A549 (cell line): Measurements from ENCODE around the gene SMIM35. TPM values are rescaled to one million over a fixed set of nuclear protein-coding genes. Genes with fewer than 3 reads are reported as not detected.

Source experiments
- ATAC-seq, 2 experiments: fragments of 200-7000 bp in 1 of 2; fragments of >200 bp in 1 of 2; cut with Nextera tagmentation in 1 of 2; cut with Tn5 transposase in 1 of 2; 3 replicates each; pipeline versions ENCODE4 v1.8.0 to v1.9.1; 2018 to 2020; ENCODE audit warnings: mild to moderate bottlenecking in 1 of 2, moderate library complexity in 1 of 2
- CTCF ChIA-PET: fragments of 300-600 bp; sonication (Branson Sonifier 250); formaldehyde crosslinking; extraction: SDS; loops from one replicate; lab custom pipeline; 2021; ENCODE audit warnings: antibody characterized with exemption, inconsistent platforms; lab: Yijun Ruan, JAX
- POLR2A ChIA-PET: fragments of 350-600 bp; formaldehyde crosslinking; extraction: SDS; loops from one replicate; lab custom pipeline; 2021; ENCODE audit warnings: antibody characterized with exemption, inconsistent platforms; lab: Yijun Ruan, JAX
- DNase-seq, 2 experiments: peaks; one replicate each; pipeline versions ENCODE4 v3.0.0 to v3.0.0-alpha.2; 2011 to 2016; ENCODE audit warnings: low read depth in 1 of 2, low spot score in 1 of 2
- FAIRE-seq: peaks from 2 replicates; lab custom pipeline; 2011; peaks lifted over from hg19 to GRCh38; lab: Jason Lieb, UNC
- H3K27ac ChIP-seq, 2 experiments: fragments of >200 bp; sonication (Bioruptor Twin); formaldehyde crosslinking; 3 replicates each; pipeline ENCODE4 v1.5.1; 2016 to 2017
- H3K4me1 ChIP-seq: fragments of >200 bp; sonication (Bioruptor Twin); formaldehyde crosslinking; 3 replicates; pipeline ENCODE4 v1.6.1; 2016
- H3K4me2 ChIP-seq: fragments of >200 bp; sonication (Bioruptor Twin); formaldehyde crosslinking; 3 replicates; pipeline ENCODE4 v1.6.1; 2016
- H3K4me3 ChIP-seq: fragments of >200 bp; sonication (Bioruptor Twin); formaldehyde crosslinking; 3 replicates; pipeline ENCODE4 v1.5.1; 2016
- H3K9me3 ChIP-seq: fragments of >200 bp; sonication (Bioruptor Twin); formaldehyde crosslinking; 3 replicates; pipeline ENCODE4 v1.6.1; 2016
- ATOH8 ChIP-seq: fragments of 250-450 bp; sonication (Bioruptor Pico); IDR thresholded peaks from 2 replicates; pipeline ENCODE4 v1.5.0; 2020; ENCODE audit warnings: low read depth, mild to moderate bottlenecking, moderate library complexity
- BCL3 ChIP-seq: fragments of >200 bp; sonication (Bioruptor Twin); formaldehyde crosslinking; IDR thresholded peaks from 3 replicates; pipeline ENCODE4 v1.6.1; 2016
- CBX2 ChIP-seq: fragments of 200-600 bp; sonication (generic); IDR thresholded peaks from 2 replicates; pipeline ENCODE4 v1.6.1; 2016; ENCODE audit warnings: low read depth, mild to moderate bottlenecking, borderline replicate concordance
- CBX8 ChIP-seq: fragments of 200-600 bp; sonication (generic); IDR thresholded peaks from 2 replicates; pipeline ENCODE4 v1.6.1; 2016
- CEBPB ChIP-seq, 2 experiments: fragments of >200 bp in 1 of 2; sonication (Bioruptor Twin) in 1 of 2; formaldehyde crosslinking in 1 of 2; IDR thresholded peaks; 2 replicates each; pipeline ENCODE4 v1.6.1; 2012 to 2016
- CHD4 ChIP-seq: fragments of 200-600 bp; sonication (generic); IDR thresholded peaks from 2 replicates; pipeline ENCODE4 v1.6.1; 2016; ENCODE audit warnings: antibody characterized with exemption, mild to moderate bottlenecking, borderline replicate concordance
- EHMT2 ChIP-seq: fragments of 200-600 bp; sonication (generic); IDR thresholded peaks from 2 replicates; pipeline ENCODE4 v1.6.1; 2016; ENCODE audit warnings: antibody characterized with exemption, low read depth, mild to moderate bottlenecking, moderate library complexity
- FOSB ChIP-seq: fragments of 250-450 bp; sonication (Bioruptor Pico); IDR thresholded peaks from 2 replicates; pipeline ENCODE4 v1.5.0; 2020; ENCODE audit warnings: mild to moderate bottlenecking, moderate library complexity
- FOXS1 ChIP-seq: fragments of 250-450 bp; sonication (Bioruptor Pico); IDR thresholded peaks from 2 replicates; pipeline ENCODE4 v1.5.0; 2020; ENCODE audit warnings: mild to moderate bottlenecking, moderate library complexity
- GATA3 ChIP-seq: IDR thresholded peaks from 2 replicates; pipeline ENCODE4 v1.6.1; 2012; ENCODE audit warnings: borderline replicate concordance
- HOXB5 ChIP-seq: fragments of 250-450 bp; sonication (Bioruptor Pico); IDR thresholded peaks from 2 replicates; pipeline ENCODE4 v1.5.0; 2020; ENCODE audit warnings: mild to moderate bottlenecking, moderate library complexity
- JUN ChIP-seq, 2 experiments: fragments of >200 bp; sonication (Bioruptor Twin); formaldehyde crosslinking; IDR thresholded peaks; 2 replicates in 1 of 2; 3 replicates in 1 of 2; pipeline ENCODE4 v1.6.1; 2016 to 2017
- KDM1A ChIP-seq: fragments of 200-600 bp; sonication (generic); IDR thresholded peaks from 2 replicates; pipeline ENCODE4 v1.6.1; 2016; ENCODE audit warnings: low read depth, mild to moderate bottlenecking
- KDM5A ChIP-seq: fragments of 200-600 bp; sonication (generic); IDR thresholded peaks from 2 replicates; pipeline ENCODE4 v1.6.1; 2016; ENCODE audit warnings: antibody characterized with exemption, mild to moderate bottlenecking
- MAZ ChIP-seq: fragments of 150-350 bp; IDR thresholded peaks from 2 replicates; pipeline ENCODE4 v1.6.1; 2014; ENCODE audit warnings: antibody characterized with exemption, low read depth, low read length, borderline replicate concordance
- POLR2A ChIP-seq: IDR thresholded peaks from 2 replicates; pipeline ENCODE4 v1.6.1; 2012; ENCODE audit warnings: mild to moderate bottlenecking, low read length
- POLR2AphosphoS2 ChIP-seq: conservative IDR thresholded peaks from 2 replicates; pipeline ENCODE4 v1.6.1; 2012; ENCODE audit warnings: low read length, improper control_type of control experiment, inconsistent platforms
- RAD21 ChIP-seq, 2 experiments: fragments of >200 bp in 1 of 2; sonication (Bioruptor Twin) in 1 of 2; formaldehyde crosslinking in 1 of 2; IDR thresholded peaks in 1 of 2; conservative IDR thresholded peaks in 1 of 2; 2 replicates in 1 of 2; 3 replicates in 1 of 2; pipeline ENCODE4 v1.6.1; 2012 to 2018; ENCODE audit warnings: inconsistent platforms in 1 of 2
- RCOR1 ChIP-seq: fragments of 150-350 bp; IDR thresholded peaks from 2 replicates; pipeline ENCODE4 v1.6.1; 2014; ENCODE audit warnings: antibody characterized with exemption, low read length, low read depth
- RFX5 ChIP-seq: fragments of 450-650 bp; IDR thresholded peaks from 2 replicates; pipeline ENCODE4 v1.7.1; 2014; ENCODE audit warnings: antibody characterized with exemption, mild to moderate bottlenecking, moderate library complexity
- RNF2 ChIP-seq: fragments of 200-600 bp; sonication (generic); IDR thresholded peaks from 2 replicates; pipeline ENCODE4 v1.6.1; 2016; ENCODE audit warnings: low read depth, mild to moderate bottlenecking, antibody characterized with exemption, moderate library complexity, borderline replicate concordance
- TFCP2L1 ChIP-seq: fragments of 250-450 bp; sonication (Bioruptor Pico); IDR thresholded peaks from 2 replicates; pipeline ENCODE4 v1.5.0; 2021; ENCODE audit warnings: mild to moderate bottlenecking
- TP53 ChIP-seq: fragments of 250-450 bp; sonication (Bioruptor Pico); IDR thresholded peaks from 2 replicates; pipeline ENCODE4 v1.5.0; 2021; ENCODE audit warnings: mild to moderate bottlenecking, moderate library complexity
- ZC3H11A ChIP-seq: fragments of 450-650 bp; IDR thresholded peaks from 2 replicates; pipeline ENCODE4 v1.6.1; 2014; ENCODE audit warnings: antibody characterized with exemption, mild to moderate bottlenecking
- ZSCAN20 ChIP-seq: fragments of 250-450 bp; sonication (Bioruptor Pico); IDR thresholded peaks from 2 replicates; pipeline ENCODE4 v1.8.0; 2022; ENCODE audit warnings: mild to moderate bottlenecking, moderate library complexity
- WGBS: methylation state at CpG from one replicate; pipeline ENCODE4 v1.1.6; 2017; ENCODE audit errors: missing lambda C conversion rate; 5-methylcytosine and 5-hydroxymethylcytosine counted together
- polyA plus RNA-seq, 4 experiments: library from polyadenylated mRNA; depleted of rRNA in 3 of 4; stranded (reverse); fragments of >200 nt; fragmentation: RNase III in 1 of 4; extraction: RNeasy Plus Mini Kit Qiagen cat#74134 plus additional on column Dnase treatment in 1 of 4; gene quantifications; 2 replicates in 3 of 4; 3 replicates in 1 of 4; pipeline ENCODE4 v1.2.3, GENCODE V29; 2011 to 2017
- TF ChIP-seq, protein P1 (sequence below): fragments of 150-350 bp; IDR thresholded peaks from 2 replicates; pipeline ENCODE4 v1.6.1; 2014; ENCODE audit warnings: low read depth, mild to moderate bottlenecking, low read length
- TF ChIP-seq, protein P2 (sequence below): fragments of >200 bp; sonication (Bioruptor Twin); formaldehyde crosslinking; IDR thresholded peaks from 3 replicates; pipeline ENCODE4 v1.5.1; 2016

The SMIM35 gene
- polyA plus RNA-seq, 2 of the 4 experiments (the other 2 are of a cell fraction), result not detected

- CTCF ChIA-PET, result interaction anchor here (1.3 to 1.7 kb wide), 3 partner anchors 10 to 54 kb away, joined by 4 to 7 read pairs (median 6); no protein-coding TSS in a partner anchor
- POLR2A ChIA-PET, result no interaction called here
Observed at GRCh38 chr11:118000850-118001228, 85.9 kb downstream of the SMIM35 start.

DNA sequence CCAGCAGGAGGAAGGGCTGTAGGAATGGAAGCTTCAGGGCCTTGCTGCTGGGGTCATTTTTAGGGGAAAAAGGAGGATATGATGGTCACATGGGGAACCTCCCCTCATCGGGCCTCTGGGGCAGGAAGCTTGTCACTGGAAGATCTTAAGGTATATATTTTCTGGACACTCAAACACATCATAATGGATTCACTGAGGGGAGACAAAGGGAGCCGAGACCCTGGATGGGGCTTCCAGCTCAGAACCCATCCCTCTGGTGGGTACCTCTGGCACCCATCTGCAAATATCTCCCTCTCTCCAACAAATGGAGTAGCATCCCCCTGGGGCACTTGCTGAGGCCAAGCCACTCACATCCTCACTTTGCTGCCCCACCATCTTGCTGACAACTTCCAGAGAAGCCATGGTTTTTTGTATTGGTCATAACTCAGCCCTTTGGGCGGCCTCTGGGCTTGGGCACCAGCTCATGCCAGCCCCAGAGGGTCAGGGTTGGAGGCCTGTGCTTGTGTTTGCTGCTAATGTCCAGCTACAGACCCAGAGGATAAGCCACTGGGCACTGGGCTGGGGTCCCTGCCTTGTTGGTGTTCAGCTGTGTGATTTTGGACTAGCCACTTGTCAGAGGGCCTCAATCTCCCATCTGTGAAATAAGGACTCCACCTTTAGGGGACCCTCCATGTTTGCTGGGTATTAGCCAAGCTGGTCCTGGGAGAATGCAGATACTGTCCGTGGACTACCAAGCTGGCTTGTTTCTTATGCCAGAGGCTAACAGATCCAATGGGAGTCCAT, 86.5 kb downstream of the SMIM35 start:
- no peak for ATAC-seq
- TF ChIP-seq ZSCAN20 (CRISPR knock-in tag) (no peak), CEBPB (IDR thresholded peaks at IDR 0.05) (no peak), POLR2AphosphoS2 (no peak), RAD21 (conservative IDR thresholded peaks at IDR 0.05 in 1 of 2, IDR thresholded peaks at IDR 0.05 in 1 of 2) (no peak), ATOH8 (CRISPR knock-in tag) (no peak), JUN (IDR thresholded peaks at IDR 0.05) (no peak), RFX5 (no peak), CBX2 (no peak), FOSB (CRISPR knock-in tag) (no peak), ZC3H11A (no peak), KDM1A (no peak), POLR2A (no peak), TFCP2L1 (CRISPR knock-in tag) (no peak), CHD4 (no peak)
- TF ChIP-seq, protein P1, sequence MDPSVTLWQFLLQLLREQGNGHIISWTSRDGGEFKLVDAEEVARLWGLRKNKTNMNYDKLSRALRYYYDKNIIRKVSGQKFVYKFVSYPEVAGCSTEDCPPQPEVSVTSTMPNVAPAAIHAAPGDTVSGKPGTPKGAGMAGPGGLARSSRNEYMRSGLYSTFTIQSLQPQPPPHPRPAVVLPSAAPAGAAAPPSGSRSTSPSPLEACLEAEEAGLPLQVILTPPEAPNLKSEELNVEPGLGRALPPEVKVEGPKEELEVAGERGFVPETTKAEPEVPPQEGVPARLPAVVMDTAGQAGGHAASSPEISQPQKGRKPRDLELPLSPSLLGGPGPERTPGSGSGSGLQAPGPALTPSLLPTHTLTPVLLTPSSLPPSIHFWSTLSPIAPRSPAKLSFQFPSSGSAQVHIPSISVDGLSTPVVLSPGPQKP, result no peak
- TF ChIP-seq, protein P2, sequence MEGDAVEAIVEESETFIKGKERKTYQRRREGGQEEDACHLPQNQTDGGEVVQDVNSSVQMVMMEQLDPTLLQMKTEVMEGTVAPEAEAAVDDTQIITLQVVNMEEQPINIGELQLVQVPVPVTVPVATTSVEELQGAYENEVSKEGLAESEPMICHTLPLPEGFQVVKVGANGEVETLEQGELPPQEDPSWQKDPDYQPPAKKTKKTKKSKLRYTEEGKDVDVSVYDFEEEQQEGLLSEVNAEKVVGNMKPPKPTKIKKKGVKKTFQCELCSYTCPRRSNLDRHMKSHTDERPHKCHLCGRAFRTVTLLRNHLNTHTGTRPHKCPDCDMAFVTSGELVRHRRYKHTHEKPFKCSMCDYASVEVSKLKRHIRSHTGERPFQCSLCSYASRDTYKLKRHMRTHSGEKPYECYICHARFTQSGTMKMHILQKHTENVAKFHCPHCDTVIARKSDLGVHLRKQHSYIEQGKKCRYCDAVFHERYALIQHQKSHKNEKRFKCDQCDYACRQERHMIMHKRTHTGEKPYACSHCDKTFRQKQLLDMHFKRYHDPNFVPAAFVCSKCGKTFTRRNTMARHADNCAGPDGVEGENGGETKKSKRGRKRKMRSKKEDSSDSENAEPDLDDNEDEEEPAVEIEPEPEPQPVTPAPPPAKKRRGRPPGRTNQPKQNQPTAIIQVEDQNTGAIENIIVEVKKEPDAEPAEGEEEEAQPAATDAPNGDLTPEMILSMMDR, result no peak
- Histone ChIP-seq H3K27ac (no peak overlapping the region), H3K9me3 (no peaks in the 10 kb centered on the region), H3K4me3 (no peak overlapping the region), H3K4me1 (no peaks in the 10 kb centered on the region), H3K4me2 (no peak overlapping the region)
- DNase-seq, result no peak
- ChIA-PET CTCF (interaction anchor here (1.3 to 1.7 kb wide), 2 partner anchors 10 to 53 kb away, joined by 4 to 7 read pairs; no protein-coding TSS in a partner anchor), POLR2A (no interaction called here)
- FAIRE-seq, result no peak
- 59% methylated on average over 4 of the region's 4 CpGs for WGBS

More at GRCh38 chr11:118000850-118001228, 85.9 kb downstream of the SMIM35 start:
- H3K4me2 ChIP-seq, result no peak overlapping the region
- no peaks in the 10 kb centered on the region for H3K9me3 ChIP-seq
- ATAC-seq (no peak), FAIRE-seq (no peak), DNase-seq (no peak)
- 60% methylated on average over 1 of the region's 1 CpG for WGBS
- no peaks in the 10 kb centered on the region for H3K4me1 ChIP-seq
- TF ChIP-seq POLR2A (no peak), MAZ (no peak), KDM1A (no peak), RCOR1 (no peak), HOXB5 (CRISPR knock-in tag) (no peak), JUN (IDR thresholded peaks at IDR 0.05) (no peak), ZSCAN20 (CRISPR knock-in tag) (no peak), BCL3 (no peak), RNF2 (no peak), FOXS1 (CRISPR knock-in tag) (no peak), GATA3 (no peak), KDM5A (no peak), TP53 (no peak), EHMT2 (no peak), CBX8 (no peak)
- no peak overlapping the region for H3K27ac ChIP-seq
- no peak overlapping the region for H3K4me3 ChIP-seq
